ENCODE data around the gene PEA15. TPM values are rescaled to one million over a fixed set of nuclear protein-coding genes. Genes with fewer than 3 reads are reported as not detected.

Gene PEA15
- total RNA-seq, 1 experiment from 2014 or later = 44.0 TPM

DNA sequence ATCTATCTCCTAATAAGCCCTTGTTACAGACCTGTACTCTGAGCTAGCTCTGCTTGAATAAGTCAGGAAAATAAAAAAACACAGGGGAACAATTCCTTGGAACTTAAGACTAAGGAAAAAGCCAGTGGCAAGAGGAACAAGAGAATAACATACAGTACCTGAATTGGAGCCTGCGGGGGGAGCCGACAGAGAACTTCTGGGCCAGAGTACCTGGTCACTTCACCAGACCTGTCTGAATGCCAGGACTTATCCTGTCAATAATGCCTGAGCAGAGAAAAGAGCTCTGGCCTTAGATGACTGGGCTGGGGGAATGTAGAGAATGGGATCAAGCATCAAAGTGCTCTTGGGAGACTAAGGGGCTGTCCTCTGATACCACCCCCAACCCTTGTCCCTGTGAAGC, 15.1 kb downstream of the PEA15 start:
- POLR2A ChIA-PET = interaction anchor here (0.6 to 1.2 kb wide), 2 partner anchors 14 to 119 kb away, joined by 4 to 6 read pairs; no protein-coding TSS in a partner anchor
- CTCF ChIA-PET = interaction anchor here (0.8 to 3.1 kb wide), 10 partner anchors 10 to 156 kb away, joined by 3 to 34 read pairs (median 6); partner anchors contain the start of gene IGSF8
- ATAC-seq = no peak

DNA sequence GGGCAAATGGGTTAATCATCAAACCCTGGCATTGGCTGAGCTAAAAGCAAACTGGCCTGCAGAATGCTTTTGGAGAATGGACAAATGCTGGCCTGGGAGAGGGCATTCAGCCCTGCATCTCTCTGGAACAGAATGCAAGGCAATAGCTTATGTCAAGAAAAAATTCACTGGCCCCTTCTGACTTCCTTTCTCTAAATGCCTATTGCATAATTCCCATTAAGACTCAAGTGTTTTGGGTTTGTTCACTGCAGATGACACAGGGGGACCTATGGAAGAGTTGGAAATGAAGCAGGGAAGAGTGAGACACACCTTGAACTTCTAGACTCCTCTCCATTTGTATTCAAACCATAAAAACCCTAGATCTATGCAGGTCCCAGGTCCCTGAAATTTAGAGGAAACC, 15.9 kb downstream of the PEA15 start:
- intact Hi-C loops (cut with micrococcal nuclease) = no loop called here
- DNase-seq (ENCODE audit: low read depth, low spot score) (no peak), ATAC-seq (no peak)
- Histone ChIP-seq H2AFZ (ENCODE audit: low read depth, low read length, poor library complexity, severe bottlenecking) (no peak overlapping the region), H3K9me3 (ENCODE audit: control insufficient read depth in 1 of 2, insufficient read depth in 1 of 2, low read depth in 1 of 2, low read length in 2 of 2) (no peaks in the 10 kb centered on the region), H3K36me3 (ENCODE audit: control insufficient read depth in 1 of 2, insufficient read depth in 2 of 2, low read length in 2 of 2) (peaks cover 55 to 56% of the 10 kb centered on the region in 2 experiments), H3K4me2 (ENCODE audit: low read length) (no peak overlapping the region), H3K27me3 (ENCODE audit: insufficient read depth, low read length) (no peaks in the 10 kb centered on the region), H3K27ac (ENCODE audit: low read depth, low read length) (no peak overlapping the region), H3K79me2 (ENCODE audit: insufficient read depth, low read length) (no peaks in the 10 kb centered on the region), H3K9me2 (ENCODE audit: insufficient read depth) (no peaks in the 10 kb centered on the region), H3K9ac (ENCODE audit: low read length) (no peak overlapping the region), H4K20me1 (ENCODE audit: insufficient read depth) (no peaks in the 10 kb centered on the region), H3K4me1 (ENCODE audit: control insufficient read depth in 1 of 2, insufficient read depth in 2 of 2, low read length in 2 of 2) (no peaks in the 10 kb centered on the region), H3K4me3 (replicated peaks in 1 of 2; ENCODE audit: low read depth in 1 of 2, low read length in 2 of 2) (no peak overlapping the region)
- TF ChIP-seq ZFX (IDR thresholded peaks at IDR 0.05) (no peak), YY1 (IDR thresholded peaks at IDR 0.05; ENCODE audit: extremely low read depth, insufficient replicate concordance, low read depth, low read length) (no peak), CEBPB (IDR thresholded peaks at IDR 0.05; ENCODE audit: low read depth) (no peak), SRF (IDR thresholded peaks at IDR 0.05; ENCODE audit: low read depth) (no peak), FOSL1 (IDR thresholded peaks at IDR 0.05; ENCODE audit: low read depth) (no peak), JUND (IDR thresholded peaks at IDR 0.05) (no peak), MAX (IDR thresholded peaks at IDR 0.05) (no peak)
- TF ChIP-seq, protein P1, sequence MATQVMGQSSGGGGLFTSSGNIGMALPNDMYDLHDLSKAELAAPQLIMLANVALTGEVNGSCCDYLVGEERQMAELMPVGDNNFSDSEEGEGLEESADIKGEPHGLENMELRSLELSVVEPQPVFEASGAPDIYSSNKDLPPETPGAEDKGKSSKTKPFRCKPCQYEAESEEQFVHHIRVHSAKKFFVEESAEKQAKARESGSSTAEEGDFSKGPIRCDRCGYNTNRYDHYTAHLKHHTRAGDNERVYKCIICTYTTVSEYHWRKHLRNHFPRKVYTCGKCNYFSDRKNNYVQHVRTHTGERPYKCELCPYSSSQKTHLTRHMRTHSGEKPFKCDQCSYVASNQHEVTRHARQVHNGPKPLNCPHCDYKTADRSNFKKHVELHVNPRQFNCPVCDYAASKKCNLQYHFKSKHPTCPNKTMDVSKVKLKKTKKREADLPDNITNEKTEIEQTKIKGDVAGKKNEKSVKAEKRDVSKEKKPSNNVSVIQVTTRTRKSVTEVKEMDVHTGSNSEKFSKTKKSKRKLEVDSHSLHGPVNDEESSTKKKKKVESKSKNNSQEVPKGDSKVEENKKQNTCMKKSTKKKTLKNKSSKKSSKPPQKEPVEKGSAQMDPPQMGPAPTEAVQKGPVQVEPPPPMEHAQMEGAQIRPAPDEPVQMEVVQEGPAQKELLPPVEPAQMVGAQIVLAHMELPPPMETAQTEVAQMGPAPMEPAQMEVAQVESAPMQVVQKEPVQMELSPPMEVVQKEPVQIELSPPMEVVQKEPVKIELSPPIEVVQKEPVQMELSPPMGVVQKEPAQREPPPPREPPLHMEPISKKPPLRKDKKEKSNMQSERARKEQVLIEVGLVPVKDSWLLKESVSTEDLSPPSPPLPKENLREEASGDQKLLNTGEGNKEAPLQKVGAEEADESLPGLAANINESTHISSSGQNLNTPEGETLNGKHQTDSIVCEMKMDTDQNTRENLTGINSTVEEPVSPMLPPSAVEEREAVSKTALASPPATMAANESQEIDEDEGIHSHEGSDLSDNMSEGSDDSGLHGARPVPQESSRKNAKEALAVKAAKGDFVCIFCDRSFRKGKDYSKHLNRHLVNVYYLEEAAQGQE (IDR thresholded peaks at IDR 0.05; ENCODE audit: low read depth) = no peak
- TF ChIP-seq, protein P2, sequence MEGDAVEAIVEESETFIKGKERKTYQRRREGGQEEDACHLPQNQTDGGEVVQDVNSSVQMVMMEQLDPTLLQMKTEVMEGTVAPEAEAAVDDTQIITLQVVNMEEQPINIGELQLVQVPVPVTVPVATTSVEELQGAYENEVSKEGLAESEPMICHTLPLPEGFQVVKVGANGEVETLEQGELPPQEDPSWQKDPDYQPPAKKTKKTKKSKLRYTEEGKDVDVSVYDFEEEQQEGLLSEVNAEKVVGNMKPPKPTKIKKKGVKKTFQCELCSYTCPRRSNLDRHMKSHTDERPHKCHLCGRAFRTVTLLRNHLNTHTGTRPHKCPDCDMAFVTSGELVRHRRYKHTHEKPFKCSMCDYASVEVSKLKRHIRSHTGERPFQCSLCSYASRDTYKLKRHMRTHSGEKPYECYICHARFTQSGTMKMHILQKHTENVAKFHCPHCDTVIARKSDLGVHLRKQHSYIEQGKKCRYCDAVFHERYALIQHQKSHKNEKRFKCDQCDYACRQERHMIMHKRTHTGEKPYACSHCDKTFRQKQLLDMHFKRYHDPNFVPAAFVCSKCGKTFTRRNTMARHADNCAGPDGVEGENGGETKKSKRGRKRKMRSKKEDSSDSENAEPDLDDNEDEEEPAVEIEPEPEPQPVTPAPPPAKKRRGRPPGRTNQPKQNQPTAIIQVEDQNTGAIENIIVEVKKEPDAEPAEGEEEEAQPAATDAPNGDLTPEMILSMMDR (IDR thresholded peaks at IDR 0.05 in 2 of 3, conservative IDR thresholded peaks at IDR 0.05 in 1 of 3; ENCODE audit: borderline replicate concordance in 1 of 3, insufficient read depth in 1 of 3, low read depth in 2 of 3, low read length in 2 of 3) = no peak
- BruUV-seq (replicated peaks) = no TSS peak
- RAD21 ChIA-PET (ENCODE audit: low non-redundant PET in 1 of 2, low total read pairs in 2 of 2, uncharacterized antibody in 2 of 2, unreplicated experiment in 2 of 2) = no interaction called here
- CTCF ChIA-PET = interaction anchor here (0.9 to 3.1 kb wide), 2 partner anchors 31 to 120 kb away, joined by 3 to 13 read pairs; no protein-coding TSS in a partner anchor
- POLR2A ChIA-PET = no interaction called here

More for the DNA sequence above, 15.1 kb downstream of the PEA15 start:
- Histone ChIP-seq H3K27me3 (ENCODE audit: insufficient read depth, low read length) (no peaks in the 10 kb centered on the region), H3K4me2 (ENCODE audit: low read length) (no peak overlapping the region), H3K9ac (ENCODE audit: low read length) (no peak overlapping the region), H2AFZ (ENCODE audit: low read depth, low read length, poor library complexity, severe bottlenecking) (no peak overlapping the region), H3K9me2 (ENCODE audit: insufficient read depth) (no peaks in the 10 kb centered on the region), H4K20me1 (ENCODE audit: insufficient read depth) (no peaks in the 10 kb centered on the region), H3K4me3 (replicated peaks in 1 of 2; ENCODE audit: low read depth in 1 of 2, low read length in 2 of 2) (no peak overlapping the region), H3K36me3 (ENCODE audit: control insufficient read depth in 1 of 2, insufficient read depth in 2 of 2, low read length in 2 of 2) (peaks cover 55 to 64% of the 10 kb centered on the region in 2 experiments), H3K79me2 (ENCODE audit: insufficient read depth, low read length) (no peaks in the 10 kb centered on the region), H3K27ac (ENCODE audit: low read depth, low read length) (no peak overlapping the region), H3K9me3 (ENCODE audit: control insufficient read depth in 1 of 2, insufficient read depth in 1 of 2, low read depth in 1 of 2, low read length in 2 of 2) (no peaks in the 10 kb centered on the region), H3K4me1 (ENCODE audit: control insufficient read depth in 1 of 2, insufficient read depth in 2 of 2, low read length in 2 of 2) (no peaks in the 10 kb centered on the region)
- intact Hi-C loops (cut with micrococcal nuclease) = no loop called here
- no peak for DNase-seq (ENCODE audit: low read depth, low spot score)
- RAD21 ChIA-PET (ENCODE audit: low non-redundant PET in 1 of 2, low total read pairs in 2 of 2, uncharacterized antibody in 2 of 2, unreplicated experiment in 2 of 2) = interaction anchor here (1.2 kb wide), 2 partner anchors 27 to 119 kb away, joined by 5 to 7 read pairs; no protein-coding TSS in a partner anchor
- TF ChIP-seq ZFX (IDR thresholded peaks at IDR 0.05) (no peak), SP1 (IDR thresholded peaks at IDR 0.05; ENCODE audit: low read depth) (no peak), SIN3A (IDR thresholded peaks at IDR 0.05; ENCODE audit: low read depth) (no peak)
- no TSS peak for BruUV-seq (replicated peaks)
